Loucy (cell line): Measurements from ENCODE around the gene SBF2.

Experiments used
- H2AFZ ChIP-seq: fragments of 200-600 bp; sonication (generic); 2 replicates; pipeline ENCODE4 v1.6.0; 2016; ENCODE audit warnings: antibody characterized with exemption, mild to moderate bottlenecking, low read length, moderate library complexity
- H3F3A ChIP-seq: fragments of 200-600 bp; 2 replicates; pipeline ENCODE4 v1.6.0; 2016; ENCODE audit warnings: antibody characterized with exemption, low read depth, mild to moderate bottlenecking
- H3K27me3 ChIP-seq: fragments of 200-600 bp; sonication (generic); 2 replicates; pipeline ENCODE4 v1.6.1; 2014; ENCODE audit warnings: low read length, mild to moderate bottlenecking; ENCODE audit not compliant: insufficient read depth, poor library complexity, severe bottlenecking
- H3K36me3 ChIP-seq: fragments of 200-600 bp; sonication (generic); 2 replicates; pipeline ENCODE4 v1.6.1; 2016; ENCODE audit warnings: low read length; ENCODE audit not compliant: insufficient read depth
- H3K4me1 ChIP-seq: fragments of 200-600 bp; sonication (generic); 2 replicates; pipeline ENCODE4 v1.5.1; 2014; ENCODE audit warnings: low read length, mild to moderate bottlenecking; ENCODE audit not compliant: insufficient read depth, poor library complexity, severe bottlenecking
- H3K4me2 ChIP-seq: fragments of 200-600 bp; sonication (generic); 2 replicates; pipeline ENCODE4 v1.6.0; 2014; ENCODE audit warnings: antibody characterized with exemption, low read length, low read depth, mild to moderate bottlenecking; ENCODE audit not compliant: poor library complexity, severe bottlenecking
- H3K4me3 ChIP-seq: fragments of 200-600 bp; sonication (generic); 2 replicates; pipeline ENCODE4 v1.5.1; 2014; ENCODE audit warnings: low read length, mild to moderate bottlenecking, mixed read lengths; ENCODE audit not compliant: poor library complexity, severe bottlenecking
- H3K79me2 ChIP-seq: fragments of 200-600 bp; sonication (generic); 2 replicates; pipeline ENCODE4 v1.6.1; 2014; ENCODE audit warnings: low read length; ENCODE audit not compliant: insufficient read depth
- H3K9ac ChIP-seq: fragments of 200-600 bp; sonication (generic); 2 replicates; pipeline ENCODE4 v1.6.0; 2014; ENCODE audit warnings: mild to moderate bottlenecking, low read depth, low read length, moderate library complexity; ENCODE audit not compliant: poor library complexity, severe bottlenecking
- H3K9me2 ChIP-seq: fragments of 200-600 bp; sonication (generic); replicated peaks from 2 replicates; pipeline ENCODE4 v1.6.1; 2016; ENCODE audit warnings: low read depth, low read length, mixed read lengths
- H3K9me3 ChIP-seq: fragments of 200-600 bp; sonication (generic); 2 replicates; pipeline ENCODE4 v1.6.1; 2014; ENCODE audit warnings: mild to moderate bottlenecking, antibody characterized with exemption, low read length, low read depth; ENCODE audit not compliant: insufficient read depth
- H4K20me1 ChIP-seq: fragments of 200-600 bp; sonication (generic); 2 replicates; pipeline ENCODE4 v1.6.0; 2014; ENCODE audit warnings: antibody characterized with exemption, low read length, mild to moderate bottlenecking; ENCODE audit not compliant: insufficient read depth, poor library complexity, severe bottlenecking
- CTCF ChIP-seq: fragments of 200-600 bp; sonication (generic); conservative IDR thresholded peaks from 2 replicates; pipeline ENCODE4 v1.5.1; 2014; ENCODE audit warnings: mild to moderate bottlenecking, antibody characterized with exemption, low read length
- EZH2phosphoT487 ChIP-seq: fragments of 200-600 bp; IDR thresholded peaks from 2 replicates; pipeline ENCODE4 v1.6.1; 2018; ENCODE audit warnings: antibody characterized with exemption, mild to moderate bottlenecking, moderate library complexity, borderline replicate concordance

SBF2 gene

GRCh38 chr11:10301656-10302358 lies 7.8 kb upstream of the SBF2 start:
- no peaks in the 10 kb centered on the region for H3K36me3 ChIP-seq
- H2AFZ ChIP-seq, result peak overlapping the region; percentile 94; the same call in 1 of the 2 replicates
- H3K4me2 ChIP-seq, result peak overlapping the region; percentile 93
- H4K20me1 ChIP-seq, result no peaks in the 10 kb centered on the region
- H3K27me3 ChIP-seq, result peaks cover 68% of the 10 kb centered on the region
- H3K4me1 ChIP-seq, result peaks cover 41% of the 10 kb centered on the region
- H3K9me3 ChIP-seq, result no peaks in the 10 kb centered on the region
- H3K4me3 ChIP-seq, result peak overlapping the region; percentile 83
- TF ChIP-seq EZH2phosphoT487 (no peak), CTCF (no peak)
- peaks cover 19% of the 10 kb centered on the region; the same call in 1 of the 2 replicates for H3K79me2 ChIP-seq
- H3K9me2 ChIP-seq, result no peaks in the 10 kb centered on the region
- H3K9ac ChIP-seq, result no peak overlapping the region
- H3F3A ChIP-seq, result 0 out of 2 replicates have a peak, but pooled peaks cover 6% of the 10 kb centered on the region

GRCh38 chr11:10298342-10298741 lies 4.3 kb upstream of the SBF2 start:
- Histone ChIP-seq H4K20me1 (no peaks in the 10 kb centered on the region), H3K9me3 (no peaks in the 10 kb centered on the region), H3K4me1 (peaks cover 27% of the 10 kb centered on the region), H3K9me2 (no peaks in the 10 kb centered on the region), H3K36me3 (no peaks in the 10 kb centered on the region), H3K9ac (no peak overlapping the region), H2AFZ (no peak overlapping the region), H3K79me2 (peaks cover 2% of the 10 kb centered on the region; the same call in 1 of the 2 replicates), H3K4me3 (no peak overlapping the region), H3F3A (0 out of 2 replicates have a peak, but pooled peaks cover 9% of the 10 kb centered on the region), H3K4me2 (no peak overlapping the region), H3K27me3 (peaks cover 75% of the 10 kb centered on the region)
- TF ChIP-seq EZH2phosphoT487 (no peak), CTCF (peak; percentile 34)

GRCh38 chr11:10295064-10295901 lies 1.3 kb upstream of the SBF2 start:
- H3K9me2 ChIP-seq, result no peaks in the 10 kb centered on the region
- TF ChIP-seq EZH2phosphoT487 (no peak), CTCF (no peak)
- H3K9me3 ChIP-seq, result no peaks in the 10 kb centered on the region
- H3K27me3 ChIP-seq, result peaks cover 45% of the 10 kb centered on the region
- H3F3A ChIP-seq, result 0 out of 2 replicates have a peak, but pooled peaks cover 3% of the 10 kb centered on the region
- H3K9ac ChIP-seq, result peak overlapping the region; percentile 73
- peak overlapping the region; percentile 87 for H3K4me2 ChIP-seq
- peaks cover 41% of the 10 kb centered on the region for H3K4me1 ChIP-seq
- peak overlapping the region; percentile 84 for H3K4me3 ChIP-seq
- peaks cover 10% of the 10 kb centered on the region; the same call in 1 of the 2 replicates for H3K79me2 ChIP-seq
- no peaks in the 10 kb centered on the region for H3K36me3 ChIP-seq
- peak overlapping the region; percentile 99 for H2AFZ ChIP-seq
- H4K20me1 ChIP-seq, result no peaks in the 10 kb centered on the region
